ENCODE results near the gene ESYT3. TPM values are rescaled to one million over a fixed set of nuclear protein-coding genes. Genes with fewer than 3 reads are reported as not detected.

The ESYT3 gene
- total RNA-seq, 1 experiment from 2014 or later: 6.3 TPM

GRCh38 chr3:138384976-138385375 is 49.4 kb upstream of the ESYT3 start:
- H3K9ac ChIP-seq (ENCODE audit: extremely low read depth, insufficient read length, low read length): no peak overlapping the region
- H3K56ac ChIP-seq (ENCODE audit: insufficient read length, low read depth, low read length): no peak overlapping the region
- H3K4me1 Mint-ChIP-seq: peaks cover 3 to 7% of the 10 kb centered on the region in 2 experiments
- H3K9me3 Mint-ChIP-seq: no peaks in the 10 kb centered on the region; a peak in 2 of 5 replicates
- no peaks in the 10 kb centered on the region; the same call in 1 of the 2 replicates for H3K27me3 Mint-ChIP-seq (ENCODE audit: low read depth)
- H3K4me3 Mint-ChIP-seq: no peak overlapping the region
- no peaks in the 10 kb centered on the region for H3K9me3 ChIP-seq (ENCODE audit: control insufficient read depth, low read depth, low read length)
- H2AFZ ChIP-seq (ENCODE audit: low read length): no peak overlapping the region
- no peak overlapping the region for H4K8ac ChIP-seq (replicated peaks; ENCODE audit: insufficient read length, low read depth, low read length)
- peaks cover 0 to 9% (median 0%) of the 10 kb centered on the region in 3 experiments; a peak in 4 of 7 replicates for H3K36me3 Mint-ChIP-seq (ENCODE audit: insufficient read depth in 1 of 3, low read depth in 3 of 3)
- H3K4me2 ChIP-seq (ENCODE audit: insufficient read depth, insufficient read length, low read length): no peak overlapping the region
- no peak for DNase-seq
- H4K91ac ChIP-seq (ENCODE audit: insufficient read length, low read depth, low read length): no peak overlapping the region
- no peaks in the 10 kb centered on the region for H3K79me1 ChIP-seq (ENCODE audit: insufficient read depth, low read depth, low read length, poor library complexity, severe bottlenecking)
- H4K5ac ChIP-seq (ENCODE audit: insufficient read length, low read depth, low read length): no peak overlapping the region
- no peak overlapping the region for H2AK5ac ChIP-seq (ENCODE audit: insufficient read length, low read length)
- no peaks in the 10 kb centered on the region for H3K4me1 ChIP-seq (ENCODE audit: insufficient read depth, low read length)
- no peak overlapping the region for H3K27ac ChIP-seq (ENCODE audit: insufficient read length, low read depth, low read length)
- no peak overlapping the region for H3K4ac ChIP-seq (ENCODE audit: low read depth, low read length)
- H2BK120ac ChIP-seq (ENCODE audit: low read depth, low read length, poor library complexity, severe bottlenecking): no peak overlapping the region
- H3K27ac Mint-ChIP-seq: no peak overlapping the region
- H2BK5ac ChIP-seq (ENCODE audit: insufficient read length, low read length): no peak overlapping the region
- H3K14ac ChIP-seq (ENCODE audit: insufficient read depth, low read length): no peak overlapping the region
- no peak for TF ChIP-seq CTCF (conservative IDR thresholded peaks at IDR 0.05)
- H3K23me2 ChIP-seq (ENCODE audit: insufficient read length, low read depth, low read length, poor library complexity, severe bottlenecking): no peaks in the 10 kb centered on the region
- no peak overlapping the region for H3K23ac ChIP-seq (ENCODE audit: insufficient read length, low read depth, low read length)
- no peaks in the 10 kb centered on the region for H4K20me1 ChIP-seq (ENCODE audit: control insufficient read depth, insufficient read depth, insufficient read length)
- WGBS (ENCODE audit: extremely low coverage, insufficient read length, low lambda C conversion rate): no CpG with 5 or more reads among the region's 5 CpGs
- H2BK20ac ChIP-seq (ENCODE audit: low read depth, low read length, poor library complexity, severe bottlenecking): no peak overlapping the region
- H2BK15ac ChIP-seq (ENCODE audit: low read depth, low read length): no peak overlapping the region
- no peak overlapping the region for H3T11ph ChIP-seq (ENCODE audit: low read length)
- H3K79me2 ChIP-seq (ENCODE audit: insufficient read depth, low read length): no peaks in the 10 kb centered on the region
- no peaks in the 10 kb centered on the region for H3K27me3 ChIP-seq (ENCODE audit: insufficient read depth, low read length)
- H3K18ac ChIP-seq (ENCODE audit: insufficient read length, low read depth, low read length): no peak overlapping the region
- H2BK12ac ChIP-seq (ENCODE audit: insufficient read length, low read depth, low read length): no peak overlapping the region
